ENCODE results near the gene ZNF366. TPM values are rescaled to one million over a fixed set of nuclear protein-coding genes. Genes with fewer than 3 reads are reported as not detected.

The ZNF366 gene
- polyA plus RNA-seq, 1 donor (not counting 4 experiments of a cell fraction or from before 2014, with no cell fraction given) = not detected

GRCh38 chr5:72476275-72476674 lies 30.9 kb downstream of the ZNF366 start:
- Histone ChIP-seq H3K4me2 (ENCODE audit: control insufficient read depth, extremely low read depth, insufficient read depth, low read depth, low read length) (no peak overlapping the region), H3K4me1 (ENCODE audit: control insufficient read depth, extremely low read depth, insufficient read depth, low read length) (peaks cover 21% of the 10 kb centered on the region), H3K4me3 (ENCODE audit: control insufficient read depth in 2 of 3, extremely low read depth in 1 of 3, insufficient read depth in 2 of 3, low read depth in 1 of 3, low read length in 3 of 3) (no peak overlapping the region), H3K27ac (ENCODE audit: control insufficient read depth, insufficient read depth, low read length) (no peak overlapping the region), H3K36me3 (ENCODE audit: control insufficient read depth in 2 of 2, extremely low read depth in 1 of 2, insufficient read depth in 2 of 2, low read length in 2 of 2) (no peaks in the 10 kb centered on the region), H2AFZ (ENCODE audit: control insufficient read depth, low read length) (no peak overlapping the region), H3K9me3 (ENCODE audit: control insufficient read depth, low read depth, low read length) (no peaks in the 10 kb centered on the region), H3K27me3 (ENCODE audit: control insufficient read depth, extremely low read depth, insufficient read depth, low read length) (no peaks in the 10 kb centered on the region), H3K79me2 (ENCODE audit: control insufficient read depth, insufficient read depth, low read length) (no peaks in the 10 kb centered on the region), H3K9ac (ENCODE audit: control insufficient read depth, extremely low read depth, insufficient read depth, low read length) (no peak overlapping the region), H3K9me1 (ENCODE audit: control insufficient read depth, extremely low read depth, insufficient read depth, low read length) (no peaks in the 10 kb centered on the region), H4K20me1 (ENCODE audit: control insufficient read depth, extremely low read depth, insufficient read depth, low read length) (no peaks in the 10 kb centered on the region)
- dilution Hi-C loops (cut with MboI; ENCODE audit: extremely low pct_ligation_motif_present, low sequenced_read_pairs) = no loop called here
- FAIRE-seq = no peak
- no peak for DNase-seq (ENCODE audit: low read depth, low spot score)
- no peak for TF ChIP-seq EZH2 (IDR thresholded peaks at IDR 0.05; ENCODE audit: low read length)
- TF ChIP-seq, protein P1, sequence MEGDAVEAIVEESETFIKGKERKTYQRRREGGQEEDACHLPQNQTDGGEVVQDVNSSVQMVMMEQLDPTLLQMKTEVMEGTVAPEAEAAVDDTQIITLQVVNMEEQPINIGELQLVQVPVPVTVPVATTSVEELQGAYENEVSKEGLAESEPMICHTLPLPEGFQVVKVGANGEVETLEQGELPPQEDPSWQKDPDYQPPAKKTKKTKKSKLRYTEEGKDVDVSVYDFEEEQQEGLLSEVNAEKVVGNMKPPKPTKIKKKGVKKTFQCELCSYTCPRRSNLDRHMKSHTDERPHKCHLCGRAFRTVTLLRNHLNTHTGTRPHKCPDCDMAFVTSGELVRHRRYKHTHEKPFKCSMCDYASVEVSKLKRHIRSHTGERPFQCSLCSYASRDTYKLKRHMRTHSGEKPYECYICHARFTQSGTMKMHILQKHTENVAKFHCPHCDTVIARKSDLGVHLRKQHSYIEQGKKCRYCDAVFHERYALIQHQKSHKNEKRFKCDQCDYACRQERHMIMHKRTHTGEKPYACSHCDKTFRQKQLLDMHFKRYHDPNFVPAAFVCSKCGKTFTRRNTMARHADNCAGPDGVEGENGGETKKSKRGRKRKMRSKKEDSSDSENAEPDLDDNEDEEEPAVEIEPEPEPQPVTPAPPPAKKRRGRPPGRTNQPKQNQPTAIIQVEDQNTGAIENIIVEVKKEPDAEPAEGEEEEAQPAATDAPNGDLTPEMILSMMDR (optimal IDR thresholded peaks at IDR 0.05 in 1 of 3, IDR thresholded peaks at IDR 0.05 in 1 of 3, conservative IDR thresholded peaks at IDR 0.05 in 1 of 3; ENCODE audit: extremely low read depth in 1 of 3, insufficient read depth in 2 of 3, low read length in 3 of 3) = no peak

GRCh38 chr5:72474516-72474915 lies 32.7 kb downstream of the ZNF366 start:
- no peak for FAIRE-seq

More at GRCh38 chr5:72474516-72474915, 32.7 kb downstream of the ZNF366 start:
- no peaks in the 10 kb centered on the region for H3K9me3 ChIP-seq (ENCODE audit: control insufficient read depth, low read depth, low read length)
- no peaks in the 10 kb centered on the region for H3K27me3 ChIP-seq (ENCODE audit: control insufficient read depth, extremely low read depth, insufficient read depth, low read length)
- no peaks in the 10 kb centered on the region for H3K36me3 ChIP-seq (ENCODE audit: control insufficient read depth in 2 of 2, extremely low read depth in 1 of 2, insufficient read depth in 2 of 2, low read length in 2 of 2)
- dilution Hi-C loops (cut with MboI; ENCODE audit: extremely low pct_ligation_motif_present, low sequenced_read_pairs) = no loop called here
- no peaks in the 10 kb centered on the region for H4K20me1 ChIP-seq (ENCODE audit: control insufficient read depth, extremely low read depth, insufficient read depth, low read length)
- H3K4me3 ChIP-seq (ENCODE audit: control insufficient read depth in 2 of 3, extremely low read depth in 1 of 3, insufficient read depth in 2 of 3, low read depth in 1 of 3, low read length in 3 of 3) = no peak overlapping the region
- peaks cover 35% of the 10 kb centered on the region for H3K4me1 ChIP-seq (ENCODE audit: control insufficient read depth, extremely low read depth, insufficient read depth, low read length)
- no peak overlapping the region for H2AFZ ChIP-seq (ENCODE audit: control insufficient read depth, low read length)
- no peaks in the 10 kb centered on the region for H3K79me2 ChIP-seq (ENCODE audit: control insufficient read depth, insufficient read depth, low read length)
- H3K9me1 ChIP-seq (ENCODE audit: control insufficient read depth, extremely low read depth, insufficient read depth, low read length) = no peaks in the 10 kb centered on the region
- no peak overlapping the region for H3K27ac ChIP-seq (ENCODE audit: control insufficient read depth, insufficient read depth, low read length)
- no peak for DNase-seq (ENCODE audit: low read depth, low spot score)
- TF ChIP-seq, protein P1 (optimal IDR thresholded peaks at IDR 0.05 in 1 of 3, IDR thresholded peaks at IDR 0.05 in 1 of 3, conservative IDR thresholded peaks at IDR 0.05 in 1 of 3; ENCODE audit: extremely low read depth in 1 of 3, insufficient read depth in 2 of 3, low read length in 3 of 3) = no peak
- TF ChIP-seq EZH2 (IDR thresholded peaks at IDR 0.05; ENCODE audit: low read length) = no peak
- H3K9ac ChIP-seq (ENCODE audit: control insufficient read depth, extremely low read depth, insufficient read depth, low read length) = no peak overlapping the region
- no peak overlapping the region for H3K4me2 ChIP-seq (ENCODE audit: control insufficient read depth, extremely low read depth, insufficient read depth, low read depth, low read length)

All from keratinocyte (primary cell).